Fibroblast of lung (primary cell): Measurements from ENCODE around the gene TSPAN18.

Experiments
- CTCF ChIP-seq, 2 donors: IDR thresholded peaks in 1 of 2; conservative IDR thresholded peaks in 1 of 2; 1 replicate in 1 of 2; 2 replicates in 1 of 2; pipeline ENCODE4 v1.5.1; 2011 to 2012; ENCODE audit warnings: low read length in 2 of 2, control low read depth in 1 of 2, inconsistent platforms in 1 of 2, low read depth in 1 of 2, mild to moderate bottlenecking in 1 of 2
- EZH2 ChIP-seq: IDR thresholded peaks from 2 replicates; pipeline ENCODE4 v1.5.1; 2012; ENCODE audit warnings: low read length, control low read depth, mild to moderate bottlenecking; ENCODE audit errors: missing control alignments

DNA sequence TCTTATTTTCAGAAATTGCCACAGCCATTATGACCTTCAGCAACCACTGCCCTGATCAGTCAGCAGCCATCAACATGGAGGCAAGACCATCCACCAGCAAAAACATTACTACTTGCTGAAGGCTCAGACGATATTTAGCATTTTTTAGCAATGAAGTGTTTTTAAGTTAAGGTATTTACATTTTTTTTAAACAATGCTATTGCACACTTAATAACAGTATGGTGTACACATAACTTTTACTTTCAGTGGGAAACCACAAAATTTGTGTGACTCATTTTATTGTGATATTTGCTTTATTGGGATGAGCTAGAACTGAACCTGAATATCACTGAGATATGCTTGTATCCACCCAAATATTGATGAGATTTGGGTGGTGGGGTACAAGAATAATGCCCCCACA, 110.9 kb downstream of the TSPAN18 start:
- no peak for TF ChIP-seq CTCF (conservative IDR thresholded peaks at IDR 0.05 in 1 of 2, IDR thresholded peaks at IDR 0.05 in 1 of 2; ENCODE audit: low read depth in 1 of 2, low read length in 2 of 2)
- TF ChIP-seq EZH2, result no peak
